ENCODE results near the gene BSG.

BSG gene

DNA sequence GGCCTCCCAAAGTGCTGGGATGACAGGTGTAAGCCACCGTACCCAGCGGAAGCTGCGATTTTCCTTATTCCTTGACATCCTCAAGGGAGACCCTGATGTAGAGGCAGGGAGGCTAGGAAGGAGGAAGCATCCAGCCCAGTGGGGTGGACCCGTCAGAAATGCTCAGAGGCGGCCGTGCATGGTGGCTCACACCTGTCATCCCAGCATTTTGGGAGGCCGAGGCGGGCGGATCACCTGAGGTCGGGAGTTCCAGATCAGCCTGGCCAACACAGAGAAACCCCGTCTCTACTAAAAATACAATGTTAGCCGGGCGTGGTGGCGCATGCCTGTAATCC lies 17.0 kb upstream of the BSG start:
- TF ChIP-seq EZH2phosphoT487 (IDR thresholded peaks at IDR 0.05; ENCODE audit: borderline replicate concordance, low read length): no peak
- TF ChIP-seq, protein P1, sequence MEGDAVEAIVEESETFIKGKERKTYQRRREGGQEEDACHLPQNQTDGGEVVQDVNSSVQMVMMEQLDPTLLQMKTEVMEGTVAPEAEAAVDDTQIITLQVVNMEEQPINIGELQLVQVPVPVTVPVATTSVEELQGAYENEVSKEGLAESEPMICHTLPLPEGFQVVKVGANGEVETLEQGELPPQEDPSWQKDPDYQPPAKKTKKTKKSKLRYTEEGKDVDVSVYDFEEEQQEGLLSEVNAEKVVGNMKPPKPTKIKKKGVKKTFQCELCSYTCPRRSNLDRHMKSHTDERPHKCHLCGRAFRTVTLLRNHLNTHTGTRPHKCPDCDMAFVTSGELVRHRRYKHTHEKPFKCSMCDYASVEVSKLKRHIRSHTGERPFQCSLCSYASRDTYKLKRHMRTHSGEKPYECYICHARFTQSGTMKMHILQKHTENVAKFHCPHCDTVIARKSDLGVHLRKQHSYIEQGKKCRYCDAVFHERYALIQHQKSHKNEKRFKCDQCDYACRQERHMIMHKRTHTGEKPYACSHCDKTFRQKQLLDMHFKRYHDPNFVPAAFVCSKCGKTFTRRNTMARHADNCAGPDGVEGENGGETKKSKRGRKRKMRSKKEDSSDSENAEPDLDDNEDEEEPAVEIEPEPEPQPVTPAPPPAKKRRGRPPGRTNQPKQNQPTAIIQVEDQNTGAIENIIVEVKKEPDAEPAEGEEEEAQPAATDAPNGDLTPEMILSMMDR (IDR thresholded peaks at IDR 0.05; ENCODE audit: low read depth, low read length, poor library complexity, severe bottlenecking): no peak
- Histone ChIP-seq H3K27ac (ENCODE audit: low read depth, low read length) (no peak overlapping the region), H3K9me2 (replicated peaks; ENCODE audit: control insufficient read depth, low read length) (no peaks in the 10 kb centered on the region), H3F3A (ENCODE audit: control insufficient read depth, insufficient read depth) (no peaks in the 10 kb centered on the region), H3K4me3 (ENCODE audit: low read length) (no peak overlapping the region), H3K79me2 (ENCODE audit: control insufficient read depth, low read length) (no peaks in the 10 kb centered on the region), H4K20me1 (ENCODE audit: control insufficient read depth, insufficient read depth, low read depth, low read length) (no peaks in the 10 kb centered on the region), H3K9me3 (ENCODE audit: control insufficient read depth, insufficient read depth, low read length) (no peaks in the 10 kb centered on the region), H3K36me3 (ENCODE audit: control insufficient read depth, low read length) (no peaks in the 10 kb centered on the region), H3K27me3 (ENCODE audit: control insufficient read depth, low read length) (no peaks in the 10 kb centered on the region), H3K4me2 (ENCODE audit: low read length) (no peak overlapping the region), H3K4me1 (ENCODE audit: control insufficient read depth, low read length) (no peaks in the 10 kb centered on the region)

- Histone ChIP-seq H3K27me3 (ENCODE audit: control insufficient read depth, low read length) (no peaks in the 10 kb centered on the region), H3F3A (ENCODE audit: control insufficient read depth, insufficient read depth) (no peaks in the 10 kb centered on the region), H3K4me2 (ENCODE audit: low read length) (no peak overlapping the region), H3K36me3 (ENCODE audit: control insufficient read depth, low read length) (no peaks in the 10 kb centered on the region), H3K79me2 (ENCODE audit: control insufficient read depth, low read length) (no peaks in the 10 kb centered on the region), H4K20me1 (ENCODE audit: control insufficient read depth, insufficient read depth, low read depth, low read length) (no peaks in the 10 kb centered on the region), H3K27ac (ENCODE audit: low read depth, low read length) (no peak overlapping the region), H3K4me1 (ENCODE audit: control insufficient read depth, low read length) (no peaks in the 10 kb centered on the region), H3K9me2 (replicated peaks; ENCODE audit: control insufficient read depth, low read length) (no peaks in the 10 kb centered on the region), H3K9me3 (ENCODE audit: control insufficient read depth, insufficient read depth, low read length) (no peaks in the 10 kb centered on the region), H3K4me3 (ENCODE audit: low read length) (no peak overlapping the region)
- TF ChIP-seq, protein P1 (IDR thresholded peaks at IDR 0.05; ENCODE audit: low read depth, low read length, poor library complexity, severe bottlenecking): no peak
- TF ChIP-seq EZH2phosphoT487 (IDR thresholded peaks at IDR 0.05; ENCODE audit: borderline replicate concordance, low read length): no peak
These were observed 15.6 kb upstream of the BSG start for GRCh38 chr19:556611-557382.

DNA sequence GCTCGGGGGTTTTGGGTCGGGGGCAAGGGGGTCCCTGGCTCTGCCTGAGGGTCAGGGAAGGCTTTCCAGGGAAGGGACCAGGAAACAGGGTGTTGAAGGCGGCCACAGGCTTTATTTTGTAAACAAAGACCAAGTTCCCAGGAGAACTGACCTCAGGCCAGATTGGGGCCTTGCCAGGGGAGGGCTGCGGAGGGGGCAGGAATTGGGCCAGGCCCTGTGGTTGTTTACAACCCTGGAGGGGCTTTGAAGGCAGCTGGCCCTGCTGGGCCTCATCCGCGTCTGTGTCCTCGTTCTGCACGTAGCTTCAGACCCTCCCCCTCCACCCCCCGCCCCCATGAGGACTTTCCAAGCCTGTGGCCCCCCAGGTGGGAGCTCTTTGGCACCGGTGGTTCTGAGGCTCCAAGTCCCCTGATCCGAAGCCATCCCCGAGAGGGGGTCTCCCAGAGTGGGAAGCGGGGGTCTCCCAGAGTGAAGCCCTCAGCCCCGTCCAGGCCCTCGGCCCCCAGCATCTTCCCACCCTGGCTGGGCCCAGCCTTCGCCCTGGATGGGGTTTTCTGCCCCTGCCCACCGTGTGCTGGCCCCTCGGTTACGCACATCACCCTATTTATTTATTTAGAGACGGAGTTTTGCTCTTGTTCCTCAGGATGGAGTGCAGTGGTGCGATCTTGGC lies 13.5 kb upstream of the BSG start:
- Histone ChIP-seq H3K27ac (ENCODE audit: low read depth, low read length) (no peak overlapping the region), H3K4me2 (ENCODE audit: low read length) (no peak overlapping the region), H3K27me3 (ENCODE audit: control insufficient read depth, low read length) (no peaks in the 10 kb centered on the region), H3F3A (ENCODE audit: control insufficient read depth, insufficient read depth) (no peaks in the 10 kb centered on the region), H3K4me3 (ENCODE audit: low read length) (no peak overlapping the region), H3K9me2 (replicated peaks; ENCODE audit: control insufficient read depth, low read length) (no peaks in the 10 kb centered on the region), H4K20me1 (ENCODE audit: control insufficient read depth, insufficient read depth, low read depth, low read length) (no peaks in the 10 kb centered on the region), H3K36me3 (ENCODE audit: control insufficient read depth, low read length) (no peaks in the 10 kb centered on the region), H3K79me2 (ENCODE audit: control insufficient read depth, low read length) (no peaks in the 10 kb centered on the region), H3K9me3 (ENCODE audit: control insufficient read depth, insufficient read depth, low read length) (no peaks in the 10 kb centered on the region), H3K4me1 (ENCODE audit: control insufficient read depth, low read length) (no peaks in the 10 kb centered on the region)
- TF ChIP-seq EZH2phosphoT487 (IDR thresholded peaks at IDR 0.05; ENCODE audit: borderline replicate concordance, low read length): no peak
- TF ChIP-seq, protein P1 (IDR thresholded peaks at IDR 0.05; ENCODE audit: low read depth, low read length, poor library complexity, severe bottlenecking): no peak
